Fibroblast of the conjunctiva (primary cell): ENCODE data around the gene ARPP21.

Source experiments
- DNase-seq: peaks from one replicate; pipeline ENCODE4 v3.0.0-alpha.2; 2010; ENCODE audit warnings: low read depth

Gene ARPP21

GRCh38 chr3:35737527-35737926 is 98.2 kb downstream of the ARPP21 start:
- DNase-seq = no peak

GRCh38 chr3:35737934-35738706 is 98.8 kb downstream of the ARPP21 start:
- no peak for DNase-seq

GRCh38 chr3:35739181-35739809 is 100.0 kb downstream of the ARPP21 start:
- DNase-seq = no peak

DNA sequence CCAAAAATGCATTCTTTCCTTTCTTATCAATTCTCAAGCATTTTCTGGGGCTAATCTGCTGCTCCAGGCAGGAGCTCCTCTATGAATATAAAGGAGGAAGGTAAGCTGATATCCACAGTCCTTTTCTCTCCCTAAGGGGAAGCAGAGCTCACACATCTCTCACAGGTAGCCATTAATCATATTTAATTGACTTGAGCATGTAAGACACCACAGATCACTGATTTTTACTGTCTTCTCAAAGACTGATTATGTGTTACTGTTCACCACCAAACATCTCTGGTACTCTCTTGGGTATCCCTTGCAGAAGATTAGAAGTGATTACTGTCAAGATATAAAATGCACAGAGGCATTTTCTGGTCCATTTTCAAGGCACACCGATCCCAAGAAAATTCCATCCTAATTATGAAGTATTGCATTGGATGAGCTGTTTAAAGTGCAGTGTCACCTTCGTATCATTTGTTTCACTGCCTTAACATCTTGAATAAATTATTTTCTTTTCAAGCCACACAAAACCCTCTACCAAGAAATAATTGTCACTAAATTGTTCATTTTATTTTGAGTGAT is 100.7 kb downstream of the ARPP21 start:
- no peak for DNase-seq

- DNase-seq = no peak
Observed at GRCh38 chr3:35743218-35743617, 103.9 kb downstream of the ARPP21 start.

DNA sequence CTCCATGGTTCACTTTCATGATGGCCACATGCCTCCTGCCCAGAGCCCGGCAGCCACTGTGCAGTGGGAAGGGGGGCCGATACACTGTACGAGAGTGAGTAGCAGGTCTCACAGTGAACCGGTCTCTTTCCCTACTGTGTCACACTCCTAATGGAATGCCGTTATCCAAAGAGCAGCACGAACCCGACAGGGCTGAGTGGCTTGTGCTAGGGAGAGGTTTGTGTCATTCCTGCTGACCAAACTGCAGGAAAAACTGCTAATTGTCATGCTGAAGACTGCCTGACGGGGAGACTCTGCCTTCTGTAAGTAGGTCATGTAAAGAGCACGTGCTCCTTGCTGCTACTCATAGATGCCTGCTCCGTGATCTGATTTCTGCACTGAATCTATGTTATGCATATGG is 105.1 kb downstream of the ARPP21 start:
- no peak for DNase-seq

DNA sequence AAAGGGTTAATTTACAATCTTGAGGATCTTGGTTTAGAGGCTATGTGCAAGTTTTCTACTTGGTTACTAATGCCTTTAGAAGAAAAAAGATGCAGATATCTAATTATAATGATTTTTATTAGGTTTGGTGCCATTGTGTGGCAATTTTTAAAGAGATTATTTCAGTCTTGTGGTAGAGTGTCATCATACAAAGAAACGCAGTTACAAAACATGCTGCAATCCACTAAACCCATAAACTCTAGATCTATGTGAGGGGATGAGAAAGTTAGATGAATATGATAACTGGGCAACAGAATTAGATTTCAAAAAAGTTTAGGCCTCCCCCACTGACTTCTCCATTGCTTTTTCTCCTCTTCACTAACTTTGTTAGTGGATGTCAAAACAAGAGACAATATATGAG is 106.0 kb downstream of the ARPP21 start:
- DNase-seq = no peak

- no peak for DNase-seq
Observed at GRCh38 chr3:35745802-35746484, 106.6 kb downstream of the ARPP21 start.

GRCh38 chr3:35746492-35746891 is 107.2 kb downstream of the ARPP21 start:
- DNase-seq = no peak

DNA sequence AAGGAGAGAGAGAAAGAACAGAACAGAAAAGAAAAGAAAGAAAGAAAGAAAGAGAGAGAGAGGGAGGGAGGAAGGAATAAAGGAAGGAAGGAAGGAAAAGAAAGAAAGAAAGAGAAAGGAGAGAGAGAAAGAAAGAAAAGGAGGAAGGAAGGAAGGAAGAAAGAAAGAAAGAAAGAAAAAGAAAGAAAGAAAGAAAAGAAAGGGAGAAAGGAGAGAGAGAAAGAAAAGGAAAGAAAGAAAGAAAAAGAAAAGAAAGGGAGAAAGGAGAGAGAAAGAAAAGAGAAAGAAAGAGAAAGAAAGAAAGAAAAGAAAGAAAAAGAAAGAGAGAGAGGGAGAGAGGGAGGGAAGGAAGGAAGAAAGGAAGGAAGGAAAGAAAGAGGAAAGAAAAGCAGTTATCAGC is 108.8 kb downstream of the ARPP21 start:
- no peak for DNase-seq

DNA sequence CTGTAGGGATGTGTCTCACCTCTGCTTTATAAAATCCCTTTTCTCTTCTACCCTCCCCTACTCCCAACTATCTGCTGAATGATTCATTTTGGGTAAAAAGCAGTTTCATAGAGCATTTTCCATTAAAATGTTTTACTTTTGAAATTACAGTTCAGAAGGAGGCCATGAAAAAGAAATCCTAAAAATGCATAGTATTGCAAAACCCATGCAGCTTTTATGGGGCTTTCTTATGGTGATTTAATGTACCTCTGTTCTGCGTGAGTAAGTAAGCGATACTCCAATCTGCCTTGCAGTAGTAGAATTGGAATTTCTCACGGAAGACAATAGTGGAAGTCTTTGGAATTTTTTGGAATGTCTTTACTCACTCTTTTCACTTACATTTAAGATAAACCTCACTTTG is 111.9 kb downstream of the ARPP21 start:
- no peak for DNase-seq

- DNase-seq = no peak
Observed at GRCh38 chr3:35757991-35758757, 118.8 kb downstream of the ARPP21 start.

DNA sequence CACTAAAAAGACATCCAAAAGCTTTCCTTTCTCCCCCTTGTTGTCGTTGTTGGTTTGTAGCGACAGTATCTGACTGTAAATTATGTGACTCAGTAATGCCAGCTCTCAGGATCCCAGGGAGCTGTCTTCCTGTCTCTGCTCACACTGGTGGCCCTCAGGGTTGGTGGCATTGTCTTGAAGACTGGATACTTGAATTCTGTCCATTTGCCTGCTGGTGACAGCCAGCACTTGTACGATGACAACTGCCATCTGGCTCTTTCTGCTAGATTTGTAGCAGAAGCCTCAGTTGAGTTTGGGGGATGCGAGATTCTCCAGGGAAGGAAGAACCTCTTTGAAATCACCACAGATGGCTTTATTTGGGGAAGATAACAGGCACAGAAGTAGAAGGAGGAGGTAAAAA is 120.8 kb downstream of the ARPP21 start:
- DNase-seq = no peak

DNA sequence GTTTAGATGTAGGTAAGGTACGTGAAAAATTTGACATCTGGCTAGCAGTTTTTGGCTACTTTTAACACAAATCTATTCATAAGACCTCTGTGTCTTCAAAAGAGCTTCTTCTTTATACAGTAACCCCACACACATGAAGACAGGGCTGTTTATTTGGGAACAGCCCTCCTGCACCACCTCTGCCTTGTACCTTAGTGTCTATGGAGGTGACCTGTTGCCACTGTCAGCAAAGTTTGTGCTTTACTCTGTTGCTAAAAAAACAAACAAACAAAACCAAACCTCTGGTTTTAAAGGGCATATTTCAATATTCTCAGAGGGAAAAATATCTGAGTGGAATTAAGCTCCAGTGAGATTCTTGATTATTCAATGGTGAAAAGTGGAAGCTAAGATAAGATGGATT is 122.0 kb downstream of the ARPP21 start:
- no peak for DNase-seq

GRCh38 chr3:35772381-35773015 is 133.2 kb downstream of the ARPP21 start:
- no peak for DNase-seq

- no peak for DNase-seq
Observed at GRCh38 chr3:35773417-35773816, 134.1 kb downstream of the ARPP21 start.

DNA sequence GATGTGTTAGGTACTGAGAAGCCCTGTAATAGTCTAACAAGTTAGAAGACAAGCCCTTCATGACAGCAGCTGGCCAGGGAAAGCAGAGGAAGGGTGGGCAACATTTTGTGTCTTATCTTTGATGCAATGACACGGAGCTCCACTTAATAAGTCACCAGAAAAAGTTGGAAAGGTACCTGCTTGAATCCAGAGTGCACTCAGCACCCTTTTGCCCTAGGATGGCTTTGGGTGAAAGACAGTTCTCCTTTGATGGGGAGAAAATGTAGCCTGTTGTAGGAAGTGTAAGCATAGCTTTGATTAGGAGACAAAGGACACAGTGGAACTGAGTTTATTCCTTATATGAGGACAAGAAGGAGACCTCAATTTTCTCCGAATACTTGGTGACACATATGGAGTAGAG is 137.0 kb downstream of the ARPP21 start:
- no peak for DNase-seq

DNA sequence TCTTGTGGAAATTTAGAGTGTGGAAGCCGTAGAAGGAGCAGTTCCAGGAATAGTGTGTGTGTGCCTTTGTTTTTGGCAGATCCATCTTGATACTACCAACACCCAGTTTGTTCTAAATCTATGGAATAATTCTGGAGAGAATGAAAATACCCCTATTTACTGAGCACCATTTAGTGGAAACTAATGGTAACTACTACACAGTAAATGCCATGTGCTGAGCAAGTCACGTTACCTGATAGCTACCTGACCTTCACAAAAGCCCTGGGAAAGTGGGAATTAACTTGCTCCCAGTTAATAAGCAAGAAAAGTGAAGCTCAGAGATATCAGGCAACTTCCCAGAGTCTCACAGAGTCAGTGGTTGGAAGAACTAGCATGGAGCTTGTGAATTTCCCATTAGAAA is 137.7 kb downstream of the ARPP21 start:
- no peak for DNase-seq

DNA sequence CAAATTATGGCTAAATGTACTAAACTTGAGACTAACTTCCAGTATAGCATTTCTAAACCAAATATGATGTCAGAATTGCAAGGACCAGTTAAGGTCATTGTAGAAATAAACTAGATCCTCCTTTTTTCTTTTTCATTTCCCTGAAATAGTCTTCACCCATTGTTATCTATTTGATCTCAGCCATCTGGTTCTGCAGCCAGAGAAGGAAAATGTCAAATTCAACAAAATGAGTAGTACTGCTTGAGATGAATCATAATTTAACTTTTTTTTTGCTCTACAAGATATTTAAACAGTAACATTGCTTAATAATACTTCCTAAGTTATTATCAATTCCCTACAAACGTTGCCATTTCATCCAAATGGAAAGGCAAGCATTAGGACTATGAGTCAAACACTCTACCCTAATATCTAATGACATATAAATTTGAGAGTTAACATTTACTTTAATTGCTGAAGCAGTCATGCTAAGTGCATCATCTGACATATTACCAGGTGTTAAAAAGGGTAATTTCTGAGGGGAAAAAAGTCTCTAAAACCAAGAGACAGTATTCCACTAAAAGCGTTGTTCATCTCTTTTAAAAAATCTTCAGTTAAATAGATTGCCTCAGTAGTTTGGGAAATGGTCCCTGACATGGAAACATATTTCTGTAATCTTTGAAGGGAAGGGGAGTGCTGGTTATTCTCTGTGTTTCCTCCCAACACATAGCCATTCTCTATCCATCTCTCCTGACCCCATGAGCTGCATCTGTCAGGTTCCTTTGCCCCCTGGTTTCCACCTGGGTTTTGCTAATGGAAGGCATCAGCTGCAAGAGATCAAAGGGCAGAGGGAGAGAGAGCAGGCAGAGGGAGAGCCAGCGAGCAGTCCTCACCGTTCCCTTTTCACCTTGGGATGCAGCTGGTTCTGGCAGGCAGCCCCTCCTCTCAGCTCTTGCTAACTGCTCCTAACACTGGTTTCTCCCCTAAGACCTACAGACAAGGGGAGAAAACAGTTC is 138.5 kb downstream of the ARPP21 start:
- no peak for DNase-seq

- DNase-seq = no peak
Observed at GRCh38 chr3:35779611-35780010, 140.3 kb downstream of the ARPP21 start.
